HEK293T (cell line): ENCODE data around the gene TRIM26.

Source experiments
- ARNT ChIP-seq: fragments of 450-650 bp; IDR thresholded peaks from 2 replicates; pipeline ENCODE4 v1.6.1; 2017; ENCODE audit warnings: mild to moderate bottlenecking
- BHLHE40 ChIP-seq: fragments of 450-650 bp; IDR thresholded peaks from 2 replicates; pipeline ENCODE4 v1.6.1; 2016; ENCODE audit warnings: mild to moderate bottlenecking, moderate library complexity, borderline replicate concordance
- CTBP1 ChIP-seq: fragments of 450-650 bp; IDR thresholded peaks from 2 replicates; pipeline ENCODE4 v1.6.1; 2016; ENCODE audit warnings: borderline replicate concordance
- FOXA1 ChIP-seq: fragments of 450-650 bp; IDR thresholded peaks from 2 replicates; pipeline ENCODE4 v1.6.1; 2016; ENCODE audit warnings: mild to moderate bottlenecking
- FOXK2 ChIP-seq: fragments of 450-650 bp; IDR thresholded peaks from 2 replicates; pipeline ENCODE4 v1.6.1; 2016; ENCODE audit warnings: mild to moderate bottlenecking
- FOXM1 ChIP-seq: fragments of 450-650 bp; IDR thresholded peaks from 2 replicates; pipeline ENCODE4 v1.6.1; 2017; ENCODE audit warnings: mild to moderate bottlenecking, borderline replicate concordance
- NFRKB ChIP-seq: fragments of 450-650 bp; IDR thresholded peaks from 2 replicates; pipeline ENCODE4 v1.6.1; 2016; ENCODE audit warnings: mild to moderate bottlenecking, moderate library complexity
- PKNOX1 ChIP-seq: fragments of 450-650 bp; IDR thresholded peaks from 2 replicates; pipeline ENCODE4 v1.6.1; 2016
- SP1 ChIP-seq: fragments of 450-650 bp; IDR thresholded peaks from 2 replicates; pipeline ENCODE4 v1.6.1; 2017
- SUZ12 ChIP-seq: fragments of 450-650 bp; IDR thresholded peaks from 2 replicates; pipeline ENCODE4 v1.6.1; 2016; ENCODE audit warnings: mild to moderate bottlenecking
- TARDBP ChIP-seq: fragments of 450-650 bp; IDR thresholded peaks from 2 replicates; pipeline ENCODE4 v1.6.1; 2016
- ZNF384 ChIP-seq: fragments of 450-650 bp; IDR thresholded peaks from 2 replicates; pipeline ENCODE4 v1.6.1; 2016

DNA sequence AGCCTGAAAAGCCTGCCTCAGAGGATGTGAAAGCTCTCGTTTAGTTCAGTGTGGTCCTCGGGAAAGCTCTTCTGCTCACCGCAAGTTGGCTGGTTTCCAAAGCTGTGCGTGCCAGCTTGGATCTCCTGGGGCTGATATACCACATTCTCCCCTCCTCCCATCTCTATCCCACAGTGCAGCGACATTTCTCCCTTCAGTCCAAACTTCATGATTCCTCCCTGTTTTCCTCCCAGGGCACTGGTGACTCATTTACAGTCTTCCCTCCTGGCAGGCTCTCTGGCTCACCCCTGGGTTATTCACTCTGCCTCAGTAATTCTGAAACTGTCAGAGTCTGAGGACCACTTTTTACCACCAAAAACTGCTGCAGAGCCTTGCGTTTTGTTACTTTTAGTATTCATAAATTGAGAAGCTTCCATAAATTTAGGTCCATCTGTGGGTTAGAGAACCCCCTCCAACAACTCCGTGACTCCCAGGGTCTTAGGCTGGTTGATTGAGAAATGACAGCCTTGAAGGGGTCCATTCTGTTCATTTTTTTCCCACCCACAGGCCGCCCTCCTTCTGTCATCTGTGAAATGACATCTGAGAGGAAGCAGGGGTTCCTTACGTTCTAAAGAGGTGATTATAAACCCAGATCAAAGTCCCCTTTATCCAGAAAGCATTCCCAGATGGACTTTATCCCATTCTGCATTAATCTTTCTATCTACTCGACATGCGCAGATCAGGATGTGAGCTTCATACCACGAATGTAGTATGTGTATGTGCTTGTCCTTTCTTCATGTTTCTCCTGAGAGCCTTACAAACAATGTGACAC, 58.3 kb downstream of the TRIM26 start:
- TF ChIP-seq NFRKB, result no peak
- TF ChIP-seq BHLHE40, result no peak
- TF ChIP-seq FOXA1, result no peak
- no peak for TF ChIP-seq FOXM1
- no peak for TF ChIP-seq FOXK2
- no peak for TF ChIP-seq ZNF384
- no peak for TF ChIP-seq SUZ12
- no peak for TF ChIP-seq TARDBP
- no peak for TF ChIP-seq ARNT
- TF ChIP-seq PKNOX1, result no peak
- no peak for TF ChIP-seq CTBP1
- no peak for TF ChIP-seq SP1
